ENCODE results near the gene MSL1. TPM values are rescaled to one million over a fixed set of nuclear protein-coding genes. Genes with fewer than 3 reads are reported as not detected.

The MSL1 gene
- total RNA-seq, 1 experiment from 2014 or later = 96.3 TPM

GRCh38 chr17:40093580-40094201 lies 28.1 kb upstream of the MSL1 start:
- intact Hi-C loops (cut with micrococcal nuclease; ENCODE audit: unreplicated experiment) = no loop called here
- H3K36me3 ChIP-seq (ENCODE audit: control insufficient read depth, insufficient read depth, low read length) = 0 out of 2 replicates have a peak, but pooled peaks cover 2% of the 10 kb centered on the region
- no peaks in the 10 kb centered on the region for H3K27me3 ChIP-seq (ENCODE audit: control insufficient read depth, insufficient read depth, low read length)
- H3K9me3 ChIP-seq (ENCODE audit: control insufficient read depth, insufficient read depth, low read depth, low read length) = no peaks in the 10 kb centered on the region
- ATAC-seq (no peak), DNase-seq (ENCODE audit: low read depth, low spot score) (no peak)
- H3K4me3 ChIP-seq (ENCODE audit: low read depth in 2 of 2, low read length in 2 of 2) = no peak overlapping the region
- peaks cover 29% of the 10 kb centered on the region for H3K4me1 ChIP-seq (ENCODE audit: control insufficient read depth, insufficient read depth, low read length)
- ChIA-PET CTCF (no interaction called here), POLR2A (no interaction called here)
- no peak overlapping the region for H3K27ac ChIP-seq (ENCODE audit: low read length)
- no TSS peak for BruUV-seq (replicated peaks)
- in situ Hi-C loops (cut with HindIII; ENCODE audit: low pct_unique_long_range_greater_than_20kb, low sequenced_read_pairs) = no loop called here
- TF ChIP-seq SIN3A (IDR thresholded peaks at IDR 0.05; ENCODE audit: borderline replicate concordance, insufficient read depth, low read depth, low read length) = no peak

GRCh38 chr17:40094874-40095273 lies 26.9 kb upstream of the MSL1 start:
- no TSS peak for BruUV-seq (replicated peaks)

GRCh38 chr17:40095351-40095943 lies 26.3 kb upstream of the MSL1 start:
- no peak for TF ChIP-seq TCF7L2 (IDR thresholded peaks at IDR 0.05; ENCODE audit: low read depth, low read length)
- no peak for TF ChIP-seq CTCF (IDR thresholded peaks at IDR 0.05)
- TF ChIP-seq SIN3A (IDR thresholded peaks at IDR 0.05; ENCODE audit: borderline replicate concordance, insufficient read depth, low read depth, low read length) = no peak
- no peak for TF ChIP-seq POLR2AphosphoS5 (IDR thresholded peaks at IDR 0.05; ENCODE audit: low read depth, low read length)
- no peak for TF ChIP-seq REST (IDR thresholded peaks at IDR 0.05; ENCODE audit: insufficient read depth in 1 of 2, low read depth in 2 of 2, low read length in 1 of 2)
- Histone ChIP-seq H3K36me3 (ENCODE audit: control insufficient read depth, insufficient read depth, low read length) (0 out of 2 replicates have a peak, but pooled peaks cover 2% of the 10 kb centered on the region), H3K9me3 (ENCODE audit: control insufficient read depth, insufficient read depth, low read depth, low read length) (no peaks in the 10 kb centered on the region), H3K4me1 (ENCODE audit: control insufficient read depth, insufficient read depth, low read length) (peaks cover 25% of the 10 kb centered on the region), H3K27me3 (ENCODE audit: control insufficient read depth, insufficient read depth, low read length) (no peaks in the 10 kb centered on the region), H3K4me3 (ENCODE audit: low read depth in 2 of 2, low read length in 2 of 2) (no peak overlapping the region), H3K27ac (ENCODE audit: low read length) (no peak overlapping the region)
- in situ Hi-C loops (cut with HindIII; ENCODE audit: low pct_unique_long_range_greater_than_20kb, low sequenced_read_pairs) (no loop called here), intact Hi-C loops (cut with micrococcal nuclease; ENCODE audit: unreplicated experiment) (no loop called here)
- ChIA-PET POLR2A (no interaction called here), CTCF (no interaction called here)
- no peak for DNase-seq (ENCODE audit: low read depth, low spot score)
- no peak for ATAC-seq
- no TSS peak for BruUV-seq (replicated peaks)

More at GRCh38 chr17:40094874-40095273, 26.9 kb upstream of the MSL1 start:
- Histone ChIP-seq H3K36me3 (ENCODE audit: control insufficient read depth, insufficient read depth, low read length) (0 out of 2 replicates have a peak, but pooled peaks cover 2% of the 10 kb centered on the region), H3K4me1 (ENCODE audit: control insufficient read depth, insufficient read depth, low read length) (peaks cover 30% of the 10 kb centered on the region), H3K27ac (ENCODE audit: low read length) (no peak overlapping the region), H3K4me3 (ENCODE audit: low read depth in 2 of 2, low read length in 2 of 2) (no peak overlapping the region), H3K9me3 (ENCODE audit: control insufficient read depth, insufficient read depth, low read depth, low read length) (no peaks in the 10 kb centered on the region), H3K27me3 (ENCODE audit: control insufficient read depth, insufficient read depth, low read length) (no peaks in the 10 kb centered on the region)
- ATAC-seq (no peak), DNase-seq (ENCODE audit: low read depth, low spot score) (no peak)
- CTCF ChIA-PET = no interaction called here
- in situ Hi-C loops (cut with HindIII; ENCODE audit: low pct_unique_long_range_greater_than_20kb, low sequenced_read_pairs) (no loop called here), intact Hi-C loops (cut with micrococcal nuclease; ENCODE audit: unreplicated experiment) (no loop called here)
- TF ChIP-seq TCF7L2 (IDR thresholded peaks at IDR 0.05; ENCODE audit: low read depth, low read length) (no peak), CTCF (IDR thresholded peaks at IDR 0.05) (no peak), POLR2AphosphoS5 (IDR thresholded peaks at IDR 0.05; ENCODE audit: low read depth, low read length) (no peak), SIN3A (IDR thresholded peaks at IDR 0.05; ENCODE audit: borderline replicate concordance, insufficient read depth, low read depth, low read length) (no peak)
- POLR2A ChIA-PET = no interaction called here

All from Panc1 (cell line).